ENCODE results near the gene STH. TPM values are rescaled to one million over a fixed set of nuclear protein-coding genes. Genes with fewer than 3 reads are reported as not detected.

STH gene
- total RNA-seq, 1 donor from 2014 or later: not detected

- Mint-ChIP-seq H3K27me3 (ENCODE audit: low read depth, unreplicated experiment) (peaks cover 3% of the 10 kb centered on the region), H3K4me1 (ENCODE audit: low read depth, unreplicated experiment) (peaks cover 2% of the 10 kb centered on the region), H3K27ac (ENCODE audit: unreplicated experiment) (no peak overlapping the region), H3K36me3 (ENCODE audit: low read depth, unreplicated experiment) (no peaks in the 10 kb centered on the region), H3K9me3 (ENCODE audit: unreplicated experiment) (peaks cover 9% of the 10 kb centered on the region), H3K4me3 (ENCODE audit: unreplicated experiment) (no peak overlapping the region)
- no peak overlapping the region for H3K27ac ChIP-seq (ENCODE audit: low read depth, low read length)
- no peak overlapping the region for H3K9ac ChIP-seq (ENCODE audit: low read length)
- H3K79me2 ChIP-seq (ENCODE audit: insufficient read depth, low read length): no peaks in the 10 kb centered on the region
- H4K20me1 ChIP-seq (ENCODE audit: insufficient read depth, low read length): no peaks in the 10 kb centered on the region
- TF ChIP-seq CTCF (IDR thresholded peaks at IDR 0.05; ENCODE audit: insufficient read depth, low read depth, low read length) (no peak), EZH2 (IDR thresholded peaks at IDR 0.05; ENCODE audit: insufficient read depth, low read length) (no peak)
- peaks cover 5% of the 10 kb centered on the region for H3K27me3 ChIP-seq (ENCODE audit: insufficient read depth, low read length)
- no peak overlapping the region for H3K4me3 ChIP-seq (ENCODE audit: insufficient read depth, low read depth, low read length)
- no peak for FAIRE-seq
- no peaks in the 10 kb centered on the region for H3K9me3 ChIP-seq (ENCODE audit: insufficient read depth, low read depth, low read length)
- no peak overlapping the region for H2AFZ ChIP-seq (ENCODE audit: low read depth, low read length)
- no peaks in the 10 kb centered on the region for H3K4me1 ChIP-seq (ENCODE audit: insufficient read depth, low read length)
- H3K36me3 ChIP-seq (ENCODE audit: insufficient read depth, low read length): no peaks in the 10 kb centered on the region
- DNase-seq (ENCODE audit: low read depth): no peak
- H3K4me2 ChIP-seq (ENCODE audit: low read length): no peak overlapping the region
These were observed 6.9 kb upstream of the STH start for GRCh38 chr17:45992175-45992574.

DNA sequence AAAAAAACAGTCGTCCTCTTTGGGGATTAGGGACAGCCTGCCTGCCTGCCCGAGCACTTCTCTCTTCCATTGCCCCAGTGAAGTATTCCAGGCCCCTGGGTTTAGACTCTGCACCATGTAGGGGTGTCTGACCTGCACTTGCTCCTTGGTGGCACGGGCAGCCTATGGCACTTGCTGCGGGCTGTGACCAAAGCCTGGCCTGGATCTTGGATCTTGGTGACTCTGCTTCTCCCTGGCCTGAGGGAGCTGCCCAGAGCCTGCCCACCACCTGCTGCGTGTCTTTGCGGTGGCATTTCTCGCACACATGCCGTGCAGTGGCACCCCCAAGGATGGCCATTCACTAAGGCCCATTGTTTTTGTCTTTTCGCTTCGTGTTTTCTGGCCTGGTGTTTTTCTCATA lies 6.1 kb upstream of the STH start:
- H3K4me3 ChIP-seq (ENCODE audit: insufficient read depth, low read depth, low read length): no peak overlapping the region
- H3K9ac ChIP-seq (ENCODE audit: low read length): no peak overlapping the region
- Mint-ChIP-seq H3K27me3 (ENCODE audit: low read depth, unreplicated experiment) (peaks cover 3% of the 10 kb centered on the region), H3K9me3 (ENCODE audit: unreplicated experiment) (peaks cover 9% of the 10 kb centered on the region), H3K4me1 (ENCODE audit: low read depth, unreplicated experiment) (peaks cover 4% of the 10 kb centered on the region), H3K27ac (ENCODE audit: unreplicated experiment) (no peak overlapping the region), H3K36me3 (ENCODE audit: low read depth, unreplicated experiment) (no peaks in the 10 kb centered on the region), H3K4me3 (ENCODE audit: unreplicated experiment) (no peak overlapping the region)
- no peak overlapping the region for H3K27ac ChIP-seq (ENCODE audit: low read depth, low read length)
- no peaks in the 10 kb centered on the region for H3K79me2 ChIP-seq (ENCODE audit: insufficient read depth, low read length)
- no peak overlapping the region for H3K4me2 ChIP-seq (ENCODE audit: low read length)
- H2AFZ ChIP-seq (ENCODE audit: low read depth, low read length): no peak overlapping the region
- H3K4me1 ChIP-seq (ENCODE audit: insufficient read depth, low read length): peaks cover 6% of the 10 kb centered on the region
- no peaks in the 10 kb centered on the region for H4K20me1 ChIP-seq (ENCODE audit: insufficient read depth, low read length)
- FAIRE-seq (no peak), DNase-seq (ENCODE audit: low read depth) (no peak)
- peaks cover 2% of the 10 kb centered on the region for H3K27me3 ChIP-seq (ENCODE audit: insufficient read depth, low read length)
- TF ChIP-seq CTCF (IDR thresholded peaks at IDR 0.05; ENCODE audit: insufficient read depth, low read depth, low read length) (no peak), EZH2 (IDR thresholded peaks at IDR 0.05; ENCODE audit: insufficient read depth, low read length) (no peak)
- no peaks in the 10 kb centered on the region for H3K36me3 ChIP-seq (ENCODE audit: insufficient read depth, low read length)
- H3K9me3 ChIP-seq (ENCODE audit: insufficient read depth, low read depth, low read length): no peaks in the 10 kb centered on the region

GRCh38 chr17:45993962-45994627 lies 5.0 kb upstream of the STH start:
- Histone ChIP-seq H3K79me2 (ENCODE audit: insufficient read depth, low read length) (no peaks in the 10 kb centered on the region), H3K4me3 (ENCODE audit: insufficient read depth, low read depth, low read length) (no peak overlapping the region), H2AFZ (ENCODE audit: low read depth, low read length) (no peak overlapping the region), H4K20me1 (ENCODE audit: insufficient read depth, low read length) (no peaks in the 10 kb centered on the region), H3K4me2 (ENCODE audit: low read length) (no peak overlapping the region), H3K4me1 (ENCODE audit: insufficient read depth, low read length) (peaks cover 6% of the 10 kb centered on the region), H3K27ac (ENCODE audit: low read depth, low read length) (no peak overlapping the region), H3K27me3 (ENCODE audit: insufficient read depth, low read length) (no peaks in the 10 kb centered on the region), H3K36me3 (ENCODE audit: insufficient read depth, low read length) (no peaks in the 10 kb centered on the region), H3K9me3 (ENCODE audit: insufficient read depth, low read depth, low read length) (no peaks in the 10 kb centered on the region), H3K9ac (ENCODE audit: low read length) (no peak overlapping the region)
- H3K4me1 Mint-ChIP-seq (ENCODE audit: low read depth, unreplicated experiment): peaks cover 4% of the 10 kb centered on the region
- no peak overlapping the region for H3K4me3 Mint-ChIP-seq (ENCODE audit: unreplicated experiment)
- H3K9me3 Mint-ChIP-seq (ENCODE audit: unreplicated experiment): peaks cover 7% of the 10 kb centered on the region
- TF ChIP-seq CTCF (IDR thresholded peaks at IDR 0.05; ENCODE audit: insufficient read depth, low read depth, low read length) (no peak), EZH2 (IDR thresholded peaks at IDR 0.05; ENCODE audit: insufficient read depth, low read length) (no peak)
- no peak overlapping the region for H3K27ac Mint-ChIP-seq (ENCODE audit: unreplicated experiment)
- DNase-seq (ENCODE audit: low read depth): no peak
- no peaks in the 10 kb centered on the region for H3K36me3 Mint-ChIP-seq (ENCODE audit: low read depth, unreplicated experiment)
- peaks cover 3% of the 10 kb centered on the region for H3K27me3 Mint-ChIP-seq (ENCODE audit: low read depth, unreplicated experiment)
- FAIRE-seq: no peak
